Activated gamma-delta T cell treated with Interleukin-2 at 50 U/mL for 16 hours (primary cell): ENCODE data around the gene HRCT1.
"Not testable (repeated sequence)": the region's sequence is repeated elsewhere in the genome, so short reads cannot be mapped to it uniquely, and the experiment has no call there.

Source experiments
- DNase-seq: peaks from one replicate; pipeline ENCODE4 v3.0.0-alpha.2; 2020

HRCT1 gene

DNA sequence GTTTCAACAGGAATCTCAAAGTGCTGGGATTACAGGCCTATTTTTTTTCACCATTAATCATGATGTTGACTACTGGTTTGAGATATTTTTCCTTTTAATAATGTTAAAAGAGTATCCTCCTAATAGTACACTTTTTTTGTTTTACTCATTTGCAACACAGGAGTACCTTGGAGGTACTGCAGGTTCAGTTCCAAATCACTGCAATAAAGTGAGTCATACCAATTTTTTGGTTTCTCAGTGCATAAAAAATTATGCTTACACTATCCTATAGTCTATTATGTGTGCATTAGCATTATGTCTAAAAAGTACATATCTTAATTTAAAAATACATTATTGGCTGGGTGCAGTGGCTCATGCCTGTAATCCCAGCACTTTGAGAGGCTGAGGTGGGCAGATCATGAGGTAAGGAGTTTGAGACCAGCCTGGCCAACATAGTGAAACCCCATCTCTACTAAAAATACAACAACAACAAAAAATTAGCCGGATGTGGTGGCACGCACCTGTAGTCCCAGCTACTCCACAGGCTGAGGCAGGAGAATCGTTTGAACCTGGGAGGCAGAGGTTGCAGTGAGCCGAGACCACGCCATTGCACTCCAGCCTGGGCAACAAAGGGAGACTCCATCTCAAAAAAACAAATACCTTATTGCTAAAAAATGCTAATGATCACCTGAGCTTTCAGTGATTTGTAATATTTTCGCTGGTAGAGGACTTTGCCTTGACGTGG, 8.5 kb upstream of the HRCT1 start:
- not testable (repeated sequence) for DNase-seq

DNA sequence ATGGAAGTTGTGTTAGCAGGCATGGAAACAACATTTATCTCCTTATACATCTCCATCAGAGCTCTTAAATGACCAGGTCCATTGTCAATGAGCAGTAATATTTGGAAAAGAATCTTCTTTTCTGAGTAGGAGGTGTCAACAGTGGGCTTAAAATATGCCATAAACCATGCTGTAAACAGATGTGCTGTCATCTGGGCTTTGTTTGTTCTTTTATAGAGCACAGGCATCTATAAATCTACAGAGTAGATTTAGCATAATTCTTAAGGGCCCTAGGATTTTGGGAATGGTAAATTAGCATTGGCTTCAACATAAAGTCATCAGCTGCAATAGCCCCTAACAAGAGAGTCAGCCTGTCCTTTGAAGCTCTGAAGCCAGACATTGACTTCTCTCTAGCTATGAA, 7.7 kb upstream of the HRCT1 start:
- DNase-seq = no peak

GRCh38 chr9:35899021-35899420, 7.0 kb upstream of the HRCT1 start:
- no peak for DNase-seq

DNA sequence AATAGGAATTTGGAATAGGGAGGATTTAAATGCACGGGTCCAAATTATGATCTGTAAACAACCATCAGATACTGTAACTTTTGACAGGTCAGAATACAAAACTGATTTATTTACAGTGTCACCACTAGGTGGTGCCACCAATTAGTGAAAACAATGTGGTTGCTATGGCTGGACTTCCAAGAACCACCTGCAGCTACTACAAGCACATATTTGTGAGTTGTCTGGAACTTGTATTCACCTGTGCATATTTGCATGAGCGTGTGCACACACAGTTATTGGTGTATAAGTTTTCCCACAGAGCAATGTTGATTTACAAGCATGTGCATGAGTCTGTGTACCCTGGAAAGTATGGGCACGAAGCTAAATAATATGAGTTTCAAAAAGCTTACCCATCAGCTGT, 3.0 kb upstream of the HRCT1 start:
- DNase-seq = peak; percentile 23

GRCh38 chr9:35904338-35904737, 1.7 kb upstream of the HRCT1 start:
- no peak for DNase-seq

- DNase-seq = no peak
Measured at GRCh38 chr9:35905051-35905781, 786 bp upstream of the HRCT1 start.

GRCh38 chr9:35906923-35907699, 1.1 kb downstream of the HRCT1 start:
- DNase-seq = no peak

DNA sequence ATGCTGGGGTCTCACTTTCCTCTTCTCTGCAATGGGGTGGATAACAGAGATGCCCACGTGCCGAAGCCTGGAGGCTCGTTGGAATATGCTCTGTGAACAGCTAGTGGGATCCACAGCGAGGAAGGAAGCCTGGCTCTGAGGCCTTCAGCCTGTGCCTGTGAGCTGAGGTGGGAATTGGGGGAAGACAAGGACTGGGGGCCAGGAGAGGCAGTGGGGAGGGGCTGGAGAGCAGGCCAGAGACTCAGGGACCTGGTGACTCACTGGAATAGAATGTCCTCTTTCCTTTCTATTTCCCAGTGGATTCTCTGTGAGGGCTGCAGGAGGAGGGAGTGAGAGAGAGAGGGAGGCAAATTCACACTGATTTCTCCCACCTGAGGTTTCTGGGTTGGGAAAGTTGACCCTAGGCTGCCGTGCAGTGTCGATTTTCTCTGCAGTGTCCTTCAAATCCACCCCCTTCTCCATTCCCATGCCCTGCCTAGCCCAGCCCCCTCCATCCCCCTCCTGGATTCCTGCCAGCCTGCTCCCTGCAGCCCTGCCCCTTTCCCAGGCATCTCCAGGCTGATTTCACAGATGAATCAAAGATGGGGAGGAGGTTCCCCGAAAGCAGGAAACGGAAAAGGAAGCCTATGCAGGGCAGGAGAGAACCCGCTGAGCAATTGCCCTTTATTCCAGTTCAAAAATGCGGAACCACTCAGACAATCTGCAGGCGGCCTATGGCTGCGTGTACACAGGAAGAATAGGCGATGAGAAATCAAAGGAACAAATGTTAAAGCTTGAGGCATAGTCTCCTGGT, 1.9 kb downstream of the HRCT1 start:
- no peak for DNase-seq

GRCh38 chr9:35908504-35909125, 2.6 kb downstream of the HRCT1 start:
- no peak for DNase-seq

- DNase-seq = no peak
Measured at GRCh38 chr9:35909274-35909673, 3.3 kb downstream of the HRCT1 start, which contains the start of gene SPAAR. SPAAR (plus strand) TSS chr9:35909490; CDS start chr9:35910464, 974 bp downstream.

DNA sequence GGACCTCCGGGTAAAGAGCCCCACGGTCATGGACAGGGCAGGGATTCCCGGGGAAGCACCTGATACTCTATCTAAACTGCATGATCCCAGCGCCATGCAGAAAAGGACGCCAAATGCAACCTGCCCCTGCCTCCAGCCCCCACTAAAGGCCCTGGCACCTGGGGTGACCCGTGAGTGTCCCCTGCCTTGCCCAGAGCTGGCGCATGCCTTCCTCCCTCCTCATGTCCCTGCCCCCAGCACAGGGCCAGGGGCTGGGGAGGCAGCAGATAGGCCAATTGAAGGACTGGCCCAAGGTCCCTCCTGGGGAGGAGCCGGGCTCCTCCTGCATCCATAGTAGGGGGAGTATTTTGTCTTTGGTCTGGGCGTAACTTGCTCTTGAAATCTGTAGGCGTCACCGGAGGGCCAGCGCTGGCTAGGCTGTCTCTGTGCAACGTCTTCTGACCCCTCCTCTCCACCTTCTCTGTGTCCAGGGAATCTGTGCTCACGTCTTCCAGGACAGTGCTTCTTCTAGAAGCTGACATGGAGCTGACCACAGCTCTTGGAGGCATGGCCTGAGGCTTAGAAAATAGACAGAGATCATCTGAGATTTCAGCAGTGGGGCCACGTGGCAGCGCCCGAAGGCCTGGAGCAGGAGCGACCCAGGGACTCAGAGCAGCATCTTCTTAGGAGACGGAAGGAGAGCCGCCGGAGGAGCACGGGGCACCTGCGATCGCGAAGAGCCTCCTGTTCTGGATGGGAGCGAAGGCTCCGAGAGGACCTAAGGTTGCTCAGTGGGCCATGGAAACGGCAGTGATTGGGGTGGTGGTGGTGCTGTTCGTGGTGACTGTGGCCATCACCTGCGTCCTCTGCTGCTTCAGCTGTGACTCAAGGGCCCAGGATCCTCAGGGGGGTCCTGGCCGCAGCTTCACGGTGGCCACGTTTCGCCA, 3.9 kb downstream of the HRCT1 start:
- no peak for DNase-seq

DNA sequence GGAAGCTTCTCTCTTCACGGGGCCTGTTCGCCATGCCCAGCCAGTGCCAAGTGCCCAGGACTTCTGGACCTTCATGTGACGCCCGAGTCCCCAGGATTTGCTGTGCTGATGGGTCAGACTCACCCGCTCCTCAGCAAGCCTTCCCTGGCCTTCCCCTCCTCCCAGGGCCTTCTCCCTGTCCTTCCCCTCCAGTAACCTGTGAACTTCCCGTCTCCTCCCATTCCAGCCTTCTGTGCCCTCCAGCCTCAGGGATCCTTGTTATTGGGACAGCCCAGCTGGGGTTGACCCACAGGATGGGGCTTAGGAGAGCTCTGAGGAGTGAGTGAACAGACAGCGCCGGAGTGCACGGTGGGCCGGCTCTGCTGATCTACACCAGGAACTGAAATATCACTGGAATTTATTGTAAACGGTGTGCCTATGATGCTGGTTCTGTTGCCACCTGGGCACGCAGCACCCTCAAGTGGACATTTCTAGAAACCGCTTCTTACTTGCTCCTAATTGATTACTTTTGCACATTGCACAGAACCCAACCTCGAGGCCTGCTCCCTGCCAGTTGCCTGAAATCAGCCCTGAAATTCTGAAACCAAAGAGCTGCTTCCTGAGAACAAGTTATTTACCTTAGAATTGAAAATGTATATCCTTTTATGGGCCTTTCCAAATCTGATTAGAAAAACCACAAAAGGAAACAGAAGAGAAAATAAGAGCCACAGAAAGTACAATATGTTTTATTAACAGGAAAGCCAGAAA, 4.8 kb downstream of the HRCT1 start:
- DNase-seq = no peak

GRCh38 chr9:35911690-35912089, 5.7 kb downstream of the HRCT1 start:
- no peak for DNase-seq

GRCh38 chr9:35912791-35913400, 6.9 kb downstream of the HRCT1 start:
- DNase-seq = no peak

DNA sequence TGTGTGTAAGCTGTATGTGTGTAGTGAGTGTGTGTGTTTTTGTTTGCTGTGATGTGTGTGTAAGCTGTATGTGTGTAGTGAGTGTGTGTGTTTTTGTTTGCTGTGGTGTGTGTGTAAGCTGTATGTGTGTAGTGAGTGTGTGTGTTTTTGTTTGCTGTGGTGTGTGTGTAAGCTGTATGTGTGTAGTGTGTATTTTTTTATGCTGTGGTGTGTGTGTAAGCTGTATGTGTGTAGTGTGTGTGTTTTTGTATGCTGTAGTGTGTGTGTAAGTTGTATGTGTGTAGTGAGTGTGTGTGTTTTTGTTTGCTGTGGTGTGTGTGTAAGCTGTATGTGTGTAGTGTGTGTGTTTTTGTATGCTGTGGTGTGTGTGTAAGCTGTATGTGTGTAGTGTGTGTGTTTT, 7.4 kb downstream of the HRCT1 start:
- DNase-seq = not testable (repeated sequence)

- no peak for DNase-seq
Measured at GRCh38 chr9:35914301-35914807, 8.4 kb downstream of the HRCT1 start.

DNA sequence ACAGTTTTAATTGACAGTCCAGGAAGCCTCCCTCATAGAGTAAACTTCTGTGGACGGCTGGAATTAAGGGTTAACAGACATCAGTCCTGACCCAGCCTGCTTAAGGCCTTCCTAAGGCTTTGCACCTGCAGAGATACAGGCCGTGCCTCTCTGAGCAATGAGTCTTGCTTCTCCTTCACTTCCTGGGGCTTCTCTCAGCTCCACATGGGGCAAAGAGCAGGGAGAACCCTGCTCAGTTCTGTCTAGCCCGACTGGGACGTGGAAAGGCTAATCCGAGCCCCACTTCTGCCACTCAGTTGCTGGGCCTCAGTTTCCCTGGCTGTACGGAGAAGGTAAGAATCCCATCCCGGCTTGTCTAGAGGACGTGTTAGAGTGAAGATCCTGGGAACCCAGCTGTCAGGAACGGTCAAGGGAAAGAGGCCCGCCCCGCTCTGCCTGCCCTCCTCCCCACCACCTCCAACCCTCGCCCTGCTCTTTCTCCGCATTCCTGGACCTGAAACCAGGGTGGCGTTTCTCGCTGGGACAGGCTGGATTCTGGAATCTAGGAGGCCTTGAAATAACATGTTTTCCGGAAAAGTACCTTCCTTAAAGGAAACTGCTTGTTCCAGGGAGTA, 9.8 kb downstream of the HRCT1 start:
- DNase-seq = no peak

DNA sequence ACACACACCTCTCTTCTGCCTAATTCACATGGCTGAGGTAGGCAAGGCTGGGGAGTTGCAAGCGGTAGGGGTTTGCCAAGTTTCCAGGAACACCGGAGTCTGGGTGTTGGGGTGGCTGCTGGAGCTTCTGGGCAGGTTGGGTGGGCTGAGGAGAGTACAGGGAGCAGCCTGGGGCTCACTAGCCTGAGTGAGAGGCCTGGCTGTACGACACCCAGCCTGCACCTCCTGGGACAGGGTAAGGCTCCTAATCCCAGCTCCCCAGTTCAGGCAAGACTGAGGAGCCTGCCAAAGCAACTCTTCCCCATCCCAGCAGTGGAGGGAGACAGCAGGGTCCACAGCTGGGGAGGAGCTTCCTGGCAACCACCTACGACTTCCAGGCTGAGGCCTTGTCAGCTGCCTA, 11.3 kb downstream of the HRCT1 start:
- DNase-seq = no peak

- no peak for DNase-seq
Measured at GRCh38 chr9:35918780-35919179, 12.8 kb downstream of the HRCT1 start.
